Ectodermal cell (in vitro differentiated cells): Measurements from ENCODE around the gene KLHL15.

ENCODE experiments used
- H3K27ac ChIP-seq: 2 replicates; pipeline ENCODE4 v1.7.0; 2013; ENCODE audit warnings: mild to moderate bottlenecking, low read depth, low read length; ENCODE audit not compliant: insufficient read depth, poor library complexity, severe bottlenecking
- H3K27me3 ChIP-seq: 2 replicates; pipeline ENCODE4 v1.7.0; 2013; ENCODE audit warnings: mild to moderate bottlenecking, low read length; ENCODE audit not compliant: insufficient read depth, control insufficient read depth, poor library complexity, severe bottlenecking
- H3K36me3 ChIP-seq: one replicate; pipeline ENCODE4 v1.7.0; 2013; ENCODE audit warnings: low read length; ENCODE audit not compliant: control insufficient read depth, insufficient read depth
- H3K4me1 ChIP-seq: one replicate; pipeline ENCODE4 v1.7.0; 2013; ENCODE audit warnings: low read length; ENCODE audit not compliant: control insufficient read depth, insufficient read depth
- H3K4me3 ChIP-seq: 2 replicates; pipeline ENCODE4 v1.7.0; 2013; ENCODE audit warnings: low read depth, low read length, control low read depth; ENCODE audit not compliant: insufficient read depth
- H3K9me3 ChIP-seq: 2 replicates; pipeline ENCODE4 v1.7.0; 2013; ENCODE audit warnings: mild to moderate bottlenecking, low read length, moderate library complexity; ENCODE audit not compliant: control insufficient read depth
- WGBS, 2 experiments: methylation state at CpG; one replicate each; pipeline ENCODE4 v1.1.7; 2013; ENCODE audit warnings: missing lambda C conversion rate in 2 of 2; 5-methylcytosine and 5-hydroxymethylcytosine counted together

The KLHL15 gene

GRCh38 chrX:24030597-24030996 lies 3.6 kb upstream of the KLHL15 start:
- Histone ChIP-seq H3K27ac (no peak overlapping the region), H3K36me3 (no peaks in the 10 kb centered on the region), H3K4me3 (no peak overlapping the region), H3K9me3 (no peaks in the 10 kb centered on the region), H3K4me1 (no peaks in the 10 kb centered on the region), H3K27me3 (peaks cover 10% of the 10 kb centered on the region)
- 92 to 95% methylated on average over 3 to 4 of the region's 5 CpGs for WGBS, 2 experiments

- Histone ChIP-seq H3K36me3 (no peaks in the 10 kb centered on the region), H3K27me3 (peaks cover 10% of the 10 kb centered on the region), H3K4me1 (no peaks in the 10 kb centered on the region), H3K4me3 (no peak overlapping the region), H3K9me3 (no peaks in the 10 kb centered on the region), H3K27ac (no peak overlapping the region)
- 52 to 74% methylated on average over 4 to 6 of the region's 6 CpGs for WGBS, 2 experiments
These were observed 999 bp upstream of the KLHL15 start for GRCh38 chrX:24027985-24028384.

- no peaks in the 10 kb centered on the region for H3K9me3 ChIP-seq
These were observed 554 bp downstream of the KLHL15 start for GRCh38 chrX:24026432-24026831.

GRCh38 chrX:24025741-24026403 lies 1.1 kb downstream of the KLHL15 start:
- 6 to 7% methylated on average over 43 to 45 of the region's 46 CpGs for WGBS, 2 experiments
- Histone ChIP-seq H3K27ac (peak overlapping the region; percentile 90), H3K4me1 (no peaks in the 10 kb centered on the region), H3K36me3 (no peaks in the 10 kb centered on the region), H3K4me3 (peak overlapping the region; percentile 58), H3K27me3 (peaks cover 10% of the 10 kb centered on the region), H3K9me3 (no peaks in the 10 kb centered on the region)

More at GRCh38 chrX:24026432-24026831, 554 bp downstream of the KLHL15 start:
- H3K27me3 ChIP-seq, result peaks cover 10% of the 10 kb centered on the region
- no peaks in the 10 kb centered on the region for H3K4me1 ChIP-seq
- 49% methylated on average over 13 of the region's 13 CpGs for WGBS, 2 experiments
- H3K27ac ChIP-seq, result no peak overlapping the region
- H3K36me3 ChIP-seq, result no peaks in the 10 kb centered on the region
- H3K4me3 ChIP-seq, result peak overlapping the region; percentile 58

- Histone ChIP-seq H3K4me1 (no peaks in the 10 kb centered on the region), H3K27ac (peak overlapping the region; percentile 90), H3K27me3 (peaks cover 4% of the 10 kb centered on the region), H3K9me3 (no peaks in the 10 kb centered on the region), H3K36me3 (no peaks in the 10 kb centered on the region), H3K4me3 (peak overlapping the region; percentile 58)
- 0 to 1% methylated on average over 106 to 111 of the region's 111 CpGs for WGBS, 2 experiments
These were observed 1.9 kb downstream of the KLHL15 start for GRCh38 chrX:24024819-24025740.

GRCh38 chrX:24023972-24024669 lies 2.9 kb downstream of the KLHL15 start:
- Histone ChIP-seq H3K4me1 (no peaks in the 10 kb centered on the region), H3K36me3 (no peaks in the 10 kb centered on the region), H3K9me3 (no peaks in the 10 kb centered on the region), H3K27ac (no peak overlapping the region), H3K27me3 (no peaks in the 10 kb centered on the region), H3K4me3 (peak overlapping the region; percentile 58)
- 2 to 3% methylated on average over 9 to 17 of the region's 19 CpGs for WGBS, 2 experiments

- Histone ChIP-seq H3K27me3 (no peaks in the 10 kb centered on the region), H3K9me3 (no peaks in the 10 kb centered on the region), H3K4me3 (peak overlapping the region; percentile 58), H3K36me3 (no peaks in the 10 kb centered on the region), H3K4me1 (no peaks in the 10 kb centered on the region), H3K27ac (no peak overlapping the region)
- no CpG with 5 or more reads among the region's 1 CpG for WGBS, 2 experiments
These were observed 3.4 kb downstream of the KLHL15 start for GRCh38 chrX:24023544-24023943.

GRCh38 chrX:24020306-24020876 lies 6.6 kb downstream of the KLHL15 start:
- Histone ChIP-seq H3K4me1 (no peaks in the 10 kb centered on the region), H3K27ac (no peak overlapping the region), H3K27me3 (no peaks in the 10 kb centered on the region), H3K36me3 (no peaks in the 10 kb centered on the region), H3K4me3 (no peak overlapping the region), H3K9me3 (no peaks in the 10 kb centered on the region)
- WGBS, 2 experiments, result 100% methylated on average over 1 of the region's 3 CpGs

GRCh38 chrX:24019448-24019847 lies 7.5 kb downstream of the KLHL15 start:
- WGBS, 2 experiments, result 93 to 95% methylated on average over 4 to 5 of the region's 7 CpGs
- no peak overlapping the region for H3K27ac ChIP-seq

More at GRCh38 chrX:24019448-24019847, 7.5 kb downstream of the KLHL15 start:
- H3K9me3 ChIP-seq, result no peaks in the 10 kb centered on the region
- H3K36me3 ChIP-seq, result no peaks in the 10 kb centered on the region
- H3K27me3 ChIP-seq, result no peaks in the 10 kb centered on the region
- no peaks in the 10 kb centered on the region for H3K4me1 ChIP-seq
- H3K4me3 ChIP-seq, result no peak overlapping the region
